HFF-Myc (cell line): ENCODE results near the gene KCNQ5.
A peak's percentile ranks its signal among the peaks of the same experiment; 100 is the strongest.

Experiments
- DNase-seq: peaks from one replicate; pipeline ENCODE4 v3.0.0-alpha.2; 2011; ENCODE audit warnings: low read depth; ENCODE audit errors: extremely low read depth
- H3K4me3 ChIP-seq: replicated peaks from 2 replicates; pipeline ENCODE4 v1.5.1; 2011; ENCODE audit warnings: low read depth, mild to moderate bottlenecking, control low read depth, low read length
- TF ChIP-seq, protein P1 (sequence below): IDR thresholded peaks from 2 replicates; pipeline ENCODE4 v1.5.1; 2012; ENCODE audit warnings: mild to moderate bottlenecking, low read depth, low read length, control low read depth; ENCODE audit errors: missing control alignments

The KCNQ5 gene

DNA sequence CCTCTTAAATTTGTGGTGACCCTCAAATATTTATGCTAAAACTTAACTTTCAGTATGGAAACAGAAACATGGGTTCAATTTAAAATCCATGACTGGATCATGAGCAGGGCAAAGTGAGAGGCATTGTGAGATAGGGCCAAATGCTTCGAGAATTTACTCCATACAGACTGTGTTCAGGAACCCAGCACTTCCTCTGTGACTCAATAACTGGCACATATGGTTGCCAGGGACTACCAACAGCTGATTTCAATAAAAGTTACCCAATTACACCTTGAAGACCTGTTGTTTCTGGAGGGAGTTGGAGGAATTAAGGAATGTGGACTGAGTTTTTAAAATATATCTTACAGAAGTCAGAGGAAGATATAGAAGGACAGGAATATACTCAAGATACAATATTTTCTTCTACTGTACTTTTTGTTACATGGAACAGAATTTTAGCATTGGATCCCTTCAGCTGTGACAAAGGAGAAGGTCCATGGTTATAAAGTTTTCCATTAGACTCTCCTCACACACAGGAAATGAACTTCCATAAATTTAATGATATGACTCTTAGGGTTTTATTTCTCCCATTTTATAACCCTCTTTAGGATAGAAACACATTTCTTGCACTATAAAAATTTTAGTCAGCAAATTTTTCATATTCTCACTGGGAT lies 344.9 kb downstream of the KCNQ5 start:
- no peak overlapping the region for H3K4me3 ChIP-seq
- TF ChIP-seq, protein P1, sequence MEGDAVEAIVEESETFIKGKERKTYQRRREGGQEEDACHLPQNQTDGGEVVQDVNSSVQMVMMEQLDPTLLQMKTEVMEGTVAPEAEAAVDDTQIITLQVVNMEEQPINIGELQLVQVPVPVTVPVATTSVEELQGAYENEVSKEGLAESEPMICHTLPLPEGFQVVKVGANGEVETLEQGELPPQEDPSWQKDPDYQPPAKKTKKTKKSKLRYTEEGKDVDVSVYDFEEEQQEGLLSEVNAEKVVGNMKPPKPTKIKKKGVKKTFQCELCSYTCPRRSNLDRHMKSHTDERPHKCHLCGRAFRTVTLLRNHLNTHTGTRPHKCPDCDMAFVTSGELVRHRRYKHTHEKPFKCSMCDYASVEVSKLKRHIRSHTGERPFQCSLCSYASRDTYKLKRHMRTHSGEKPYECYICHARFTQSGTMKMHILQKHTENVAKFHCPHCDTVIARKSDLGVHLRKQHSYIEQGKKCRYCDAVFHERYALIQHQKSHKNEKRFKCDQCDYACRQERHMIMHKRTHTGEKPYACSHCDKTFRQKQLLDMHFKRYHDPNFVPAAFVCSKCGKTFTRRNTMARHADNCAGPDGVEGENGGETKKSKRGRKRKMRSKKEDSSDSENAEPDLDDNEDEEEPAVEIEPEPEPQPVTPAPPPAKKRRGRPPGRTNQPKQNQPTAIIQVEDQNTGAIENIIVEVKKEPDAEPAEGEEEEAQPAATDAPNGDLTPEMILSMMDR = no peak
- peak; percentile 63 for DNase-seq

GRCh38 chr6:72967329-72967728 lies 345.5 kb downstream of the KCNQ5 start:
- DNase-seq = no peak
- TF ChIP-seq, protein P1 = no peak
- no peak overlapping the region for H3K4me3 ChIP-seq

DNA sequence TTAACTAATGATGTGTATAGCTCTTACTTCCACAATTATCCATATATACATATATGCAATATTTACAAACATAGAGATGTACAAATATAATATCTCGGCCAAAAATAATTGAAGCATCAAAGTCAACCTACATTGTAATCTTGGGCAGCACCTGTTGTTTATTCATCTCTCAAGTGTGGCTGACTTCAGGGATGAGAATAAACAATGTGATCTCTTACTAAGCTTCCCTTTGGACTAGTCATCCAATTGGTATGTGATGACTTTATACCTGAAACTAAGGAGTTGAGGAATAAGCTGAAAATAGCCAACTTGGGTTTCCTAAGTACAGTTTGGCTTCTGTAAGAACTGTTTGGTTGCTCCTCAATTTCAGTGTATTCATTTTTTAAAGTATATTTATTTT lies 346.8 kb downstream of the KCNQ5 start:
- H3K4me3 ChIP-seq = no peak overlapping the region
- TF ChIP-seq, protein P1 = no peak
- no peak for DNase-seq

DNA sequence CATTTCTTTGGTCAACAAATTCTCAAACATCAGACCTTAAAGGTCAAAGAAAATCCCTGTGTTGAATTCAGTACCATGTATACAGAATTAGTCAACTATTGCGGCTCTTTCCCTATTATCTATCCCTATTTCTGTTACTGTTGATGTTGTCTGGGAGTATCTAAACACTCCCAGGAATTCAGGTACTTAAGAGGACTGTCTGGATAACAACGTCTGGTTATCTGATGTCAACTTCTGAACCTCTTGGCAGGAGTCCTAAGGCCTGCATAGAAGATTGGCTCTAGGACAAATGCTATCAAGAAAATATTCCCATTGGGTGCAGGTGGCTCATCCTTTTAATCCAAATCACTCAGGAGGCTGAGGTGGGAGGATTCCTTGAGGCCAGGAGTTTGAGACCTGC lies 347.8 kb downstream of the KCNQ5 start:
- TF ChIP-seq, protein P1 = no peak
- H3K4me3 ChIP-seq = no peak overlapping the region
- DNase-seq = no peak

- no peak for DNase-seq
- TF ChIP-seq, protein P1 = no peak
- no peak overlapping the region for H3K4me3 ChIP-seq
These were observed 350.7 kb downstream of the KCNQ5 start for GRCh38 chr6:72972579-72972978.

GRCh38 chr6:72974276-72974675 lies 352.4 kb downstream of the KCNQ5 start:
- TF ChIP-seq, protein P1 = no peak
- no peak overlapping the region for H3K4me3 ChIP-seq
- no peak for DNase-seq

DNA sequence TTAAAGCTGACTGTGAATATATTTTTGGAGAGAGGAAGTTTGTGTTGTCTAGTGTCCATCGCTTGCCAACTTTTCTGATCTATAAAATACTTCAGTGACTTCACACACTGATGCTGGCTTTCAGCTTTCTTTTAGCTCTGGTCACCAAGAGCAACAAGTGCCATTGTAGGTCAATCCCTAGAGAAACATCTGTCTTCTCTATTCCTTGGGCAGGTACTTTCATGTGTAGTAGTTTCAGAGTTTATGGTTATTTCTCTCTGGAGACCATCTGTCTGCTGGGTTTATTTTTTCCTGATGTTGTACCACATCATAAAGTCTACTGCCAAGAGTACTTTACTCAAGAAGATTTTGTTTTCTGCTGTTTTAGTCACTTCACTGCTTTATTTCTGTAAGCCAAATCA lies 353.5 kb downstream of the KCNQ5 start:
- DNase-seq = peak; percentile 65
- H3K4me3 ChIP-seq = no peak overlapping the region
- TF ChIP-seq, protein P1 = no peak
